GM18511 (cell line): Measurements from ENCODE around the gene RPRML.

Experiments
- ATAC-seq: cut with Tn5 transposase; IDR thresholded peaks from one replicate; pipeline ENCODE4 v1.9.1; 2021; ENCODE audit warnings: mild to moderate bottlenecking, moderate library complexity; ENCODE audit not compliant: unreplicated experiment

RPRML gene

GRCh38 chr17:46947216-46947615, 31.8 kb downstream of the RPRML start:
- no peak for ATAC-seq

GRCh38 chr17:46944931-46945330, 34.1 kb downstream of the RPRML start:
- no peak for ATAC-seq

GRCh38 chr17:46943501-46944393, 35.3 kb downstream of the RPRML start:
- ATAC-seq: no peak

GRCh38 chr17:46943218-46943500, 35.9 kb downstream of the RPRML start:
- no peak for ATAC-seq

- no peak for ATAC-seq
These were observed 36.4 kb downstream of the RPRML start for GRCh38 chr17:46942441-46943217.

GRCh38 chr17:46940692-46941404, 38.2 kb downstream of the RPRML start:
- no peak for ATAC-seq

- ATAC-seq: no peak
These were observed 43.3 kb downstream of the RPRML start for GRCh38 chr17:46935658-46936266.

GRCh38 chr17:46931596-46931995, 47.5 kb downstream of the RPRML start:
- no peak for ATAC-seq

- no peak for ATAC-seq
These were observed 49.0 kb downstream of the RPRML start for GRCh38 chr17:46930051-46930450.

- ATAC-seq: no peak
These were observed 49.6 kb downstream of the RPRML start for GRCh38 chr17:46929413-46929812.

GRCh38 chr17:46928467-46929261, 50.4 kb downstream of the RPRML start:
- ATAC-seq: no peak
